ENCODE results near the gene ZNF281. TPM values are rescaled to one million over a fixed set of nuclear protein-coding genes. Genes with fewer than 3 reads are reported as not detected.

ZNF281 gene
- total RNA-seq = 36.5 and 37.5 TPM in 2 replicates
- long read RNA-seq, partial matches to known transcripts = 15 of 19 reads
- long read RNA-seq, other reads (novel, unspliced or antisense) = 3 of 19 reads

GRCh38 chr1:200409761-200410565 lies at the start of gene ZNF281:
TSS of gene ZNF281 (minus strand) at chr1:200410036. CDS start at chr1:200409705, 331 bp downstream.
- H3K9me3 Mint-ChIP-seq = peaks cover 8% of the 10 kb centered on the region
- peaks cover 63% of the 10 kb centered on the region for H3K4me1 Mint-ChIP-seq
- peaks cover 24% of the 10 kb centered on the region for H3K27me3 Mint-ChIP-seq (ENCODE audit: low read depth)
- peak; percentile 94 for DNase-seq (ENCODE audit: low read depth, low spot score)
- TF ChIP-seq CTCF (conservative IDR thresholded peaks at IDR 0.05) = no peak
- peak within 1 kb of the TSS; percentile 91 for H3K27ac Mint-ChIP-seq (ENCODE audit: unreplicated experiment)
- H3K4me3 Mint-ChIP-seq = peak within 1 kb of the TSS; percentile 99
- peaks cover 41% of the 10 kb centered on the region for H3K36me3 Mint-ChIP-seq (ENCODE audit: low read depth)

- H3K9me3 Mint-ChIP-seq = no peaks in the 10 kb centered on the region
- TF ChIP-seq CTCF (conservative IDR thresholded peaks at IDR 0.05) = no peak
These were observed 48.9 kb upstream of the ZNF281 start for GRCh38 chr1:200458780-200459179.

GRCh38 chr1:200457810-200458209 lies 48.0 kb upstream of the ZNF281 start:
- no peak for TF ChIP-seq CTCF (conservative IDR thresholded peaks at IDR 0.05)
- Mint-ChIP-seq H3K4me1 (no peaks in the 10 kb centered on the region), H3K27ac (ENCODE audit: unreplicated experiment) (no peak overlapping the region), H3K27me3 (ENCODE audit: low read depth) (no peaks in the 10 kb centered on the region), H3K36me3 (ENCODE audit: low read depth) (no peaks in the 10 kb centered on the region), H3K9me3 (no peaks in the 10 kb centered on the region), H3K4me3 (no peak overlapping the region)
- DNase-seq (ENCODE audit: low read depth, low spot score) = no peak

More at GRCh38 chr1:200458780-200459179, 48.9 kb upstream of the ZNF281 start:
- Mint-ChIP-seq H3K27ac (ENCODE audit: unreplicated experiment) (no peak overlapping the region), H3K4me3 (no peak overlapping the region), H3K4me1 (no peaks in the 10 kb centered on the region), H3K27me3 (ENCODE audit: low read depth) (no peaks in the 10 kb centered on the region), H3K36me3 (ENCODE audit: low read depth) (no peaks in the 10 kb centered on the region)
- no peak for DNase-seq (ENCODE audit: low read depth, low spot score)

- peak overlapping the region; percentile 5 for H3K27ac Mint-ChIP-seq (ENCODE audit: unreplicated experiment)
- no peak for DNase-seq (ENCODE audit: low read depth, low spot score)
- no peak overlapping the region for H3K4me3 Mint-ChIP-seq
- H3K4me1 Mint-ChIP-seq = no peaks in the 10 kb centered on the region
- no peaks in the 10 kb centered on the region for H3K9me3 Mint-ChIP-seq
- no peaks in the 10 kb centered on the region for H3K36me3 Mint-ChIP-seq (ENCODE audit: low read depth)
- H3K27me3 Mint-ChIP-seq (ENCODE audit: low read depth) = no peaks in the 10 kb centered on the region
- no peak for TF ChIP-seq CTCF (conservative IDR thresholded peaks at IDR 0.05)
These were observed 44.6 kb upstream of the ZNF281 start for GRCh38 chr1:200454425-200454824.

GRCh38 chr1:200453553-200453905 lies 43.7 kb upstream of the ZNF281 start:
- TF ChIP-seq CTCF (conservative IDR thresholded peaks at IDR 0.05) = no peak
- no peaks in the 10 kb centered on the region for H3K36me3 Mint-ChIP-seq (ENCODE audit: low read depth)
- H3K27me3 Mint-ChIP-seq (ENCODE audit: low read depth) = no peaks in the 10 kb centered on the region
- DNase-seq (ENCODE audit: low read depth, low spot score) = no peak
- H3K27ac Mint-ChIP-seq (ENCODE audit: unreplicated experiment) = no peak overlapping the region
- no peaks in the 10 kb centered on the region for H3K9me3 Mint-ChIP-seq
- H3K4me1 Mint-ChIP-seq = no peaks in the 10 kb centered on the region
- no peak overlapping the region for H3K4me3 Mint-ChIP-seq
